Stimulated activated CD8-positive, alpha-beta memory T cell treated with anti-CD3 and anti-CD28 coated beads, Interleukin-4, amount 100 ng/mL, for 4 hours (primary cell): ENCODE measurements around the gene PLXNA2.

Experiments used
- DNase-seq, 2 donors: peaks; one replicate each; pipeline ENCODE4 v3.0.0-alpha.2; 2020; ENCODE audit warnings: low read depth in 2 of 2, low spot score in 1 of 2

The PLXNA2 gene

DNA sequence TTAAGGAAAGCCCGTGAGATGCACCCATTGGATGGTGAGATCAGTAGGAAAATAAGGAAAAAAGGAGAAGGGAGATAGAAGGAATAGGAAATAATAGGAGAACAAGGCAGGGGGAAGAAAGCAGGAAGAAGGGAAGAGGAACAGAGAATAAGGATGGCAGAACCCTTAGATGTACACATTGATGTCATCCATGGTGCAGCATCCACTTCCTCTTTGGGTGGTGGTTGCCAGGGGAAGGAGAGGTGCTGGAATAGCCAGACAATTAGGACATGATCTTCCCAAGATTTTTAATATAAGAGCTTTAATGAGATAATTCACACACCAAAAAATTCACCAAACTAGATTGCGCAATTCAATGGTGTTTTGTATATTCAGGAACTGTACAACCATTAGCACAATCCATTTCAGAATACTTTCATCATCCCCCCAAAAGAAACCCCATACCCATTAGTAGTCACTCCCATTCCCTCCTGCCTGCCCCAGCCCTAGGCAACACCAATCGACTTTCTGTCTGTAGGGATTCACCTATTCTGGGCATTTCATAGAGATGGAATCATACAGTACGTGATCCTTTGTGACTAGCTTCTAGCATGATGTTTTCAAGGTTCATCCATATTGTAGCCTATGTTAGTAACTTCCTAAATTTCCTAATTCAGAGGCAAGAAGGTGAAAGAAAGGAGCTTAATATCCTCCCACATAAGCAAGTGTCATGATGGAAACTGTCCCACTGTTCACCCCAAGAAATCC is 121.4 kb downstream of the PLXNA2 start:
- no peak for DNase-seq

DNA sequence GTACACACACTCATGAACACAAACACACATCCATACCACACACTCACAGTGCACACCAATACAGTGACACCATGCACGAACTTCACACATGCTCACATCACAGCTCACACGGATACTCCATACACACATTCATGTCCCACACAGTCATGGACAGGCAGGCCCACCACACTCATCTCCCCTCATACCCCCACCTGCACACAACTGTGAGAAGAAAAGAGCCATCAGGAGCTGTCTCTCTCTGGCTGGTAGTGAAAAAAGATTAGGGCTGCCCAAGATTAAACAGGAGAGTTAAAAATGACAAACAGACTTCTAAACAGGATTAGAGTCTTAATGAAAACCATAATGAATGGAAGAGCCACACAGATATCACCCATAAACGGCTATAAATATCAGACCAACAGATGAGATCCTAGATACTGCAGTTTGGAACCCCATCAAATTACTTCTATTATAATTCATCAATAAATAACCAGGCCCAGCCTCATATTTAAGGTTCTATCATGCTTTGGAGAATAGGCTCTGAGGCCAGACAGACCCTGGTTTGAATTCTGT is 122.3 kb downstream of the PLXNA2 start:
- no peak for DNase-seq

DNA sequence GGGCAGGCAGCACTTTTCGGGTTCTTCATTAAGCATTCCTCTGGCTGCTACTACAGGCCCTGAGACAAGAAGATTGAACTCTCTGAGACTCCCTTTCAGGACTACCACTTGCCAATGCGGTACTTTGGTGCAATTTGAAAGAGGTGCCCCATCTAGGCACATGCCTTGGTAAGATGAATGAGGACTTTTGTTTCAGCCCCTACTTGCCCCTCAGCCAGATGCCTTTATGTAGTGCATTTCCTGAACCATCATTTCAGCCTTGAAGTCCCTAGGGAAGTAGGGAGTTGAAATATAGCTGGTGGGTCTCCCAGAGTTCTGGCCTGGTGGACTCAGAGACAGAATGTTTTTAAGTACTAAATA is 123.8 kb downstream of the PLXNA2 start:
- no peak for DNase-seq

DNA sequence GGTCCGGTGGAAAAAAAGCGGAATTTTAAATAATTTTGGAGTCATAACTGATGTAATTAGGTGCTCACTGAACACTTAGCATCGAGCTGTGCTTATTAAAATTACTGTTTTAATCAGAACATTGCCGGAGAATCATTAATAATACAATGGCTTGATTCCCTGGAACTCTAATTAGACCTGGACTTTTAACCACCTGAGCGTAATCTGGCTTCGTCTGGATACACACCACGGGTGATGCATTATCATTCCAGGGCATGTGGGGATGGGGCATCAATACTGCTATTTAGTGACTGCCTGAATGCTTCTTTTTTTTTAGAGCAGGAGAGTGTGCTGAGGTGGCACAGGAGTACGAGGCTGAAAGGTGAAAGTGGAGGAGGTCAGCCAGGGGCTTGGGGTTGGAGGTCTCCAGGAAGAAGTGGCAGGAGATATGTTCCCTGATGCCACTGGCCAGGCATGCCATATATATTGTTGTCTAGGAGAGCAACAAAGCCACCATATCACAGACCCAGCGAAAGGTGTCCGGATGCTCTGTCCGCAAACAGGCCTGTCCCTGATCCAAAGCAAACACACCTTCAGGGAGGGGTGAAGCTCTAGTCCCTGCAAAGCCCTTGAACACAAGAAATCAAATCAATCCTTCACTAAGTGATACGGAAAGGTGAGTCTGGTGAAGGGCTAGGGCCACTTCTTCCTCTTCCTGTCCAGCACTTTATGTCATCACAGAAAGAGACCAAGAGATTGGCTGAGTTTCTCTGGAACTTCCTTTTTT is 125.2 kb downstream of the PLXNA2 start:
- DNase-seq = no peak

DNA sequence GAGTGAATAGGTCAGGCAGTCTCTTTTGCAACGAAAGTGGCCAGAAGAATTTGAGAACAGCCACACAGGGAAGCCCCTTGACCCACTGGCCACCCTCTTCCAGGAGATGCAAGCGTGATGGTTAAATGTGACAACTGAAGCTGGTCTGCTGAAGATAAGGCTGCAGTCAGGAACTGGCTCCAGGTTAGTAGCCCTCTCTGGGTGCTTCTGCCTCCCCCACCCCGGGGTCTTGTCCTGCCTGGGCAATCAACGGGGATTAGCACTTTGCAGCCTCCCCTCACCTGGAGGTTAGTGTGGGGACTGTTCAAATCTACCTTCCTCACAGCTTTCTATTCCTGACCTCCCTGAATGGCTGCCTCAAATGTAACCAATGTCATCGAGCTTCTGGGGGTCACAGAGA is 125.9 kb downstream of the PLXNA2 start:
- no peak for DNase-seq

DNA sequence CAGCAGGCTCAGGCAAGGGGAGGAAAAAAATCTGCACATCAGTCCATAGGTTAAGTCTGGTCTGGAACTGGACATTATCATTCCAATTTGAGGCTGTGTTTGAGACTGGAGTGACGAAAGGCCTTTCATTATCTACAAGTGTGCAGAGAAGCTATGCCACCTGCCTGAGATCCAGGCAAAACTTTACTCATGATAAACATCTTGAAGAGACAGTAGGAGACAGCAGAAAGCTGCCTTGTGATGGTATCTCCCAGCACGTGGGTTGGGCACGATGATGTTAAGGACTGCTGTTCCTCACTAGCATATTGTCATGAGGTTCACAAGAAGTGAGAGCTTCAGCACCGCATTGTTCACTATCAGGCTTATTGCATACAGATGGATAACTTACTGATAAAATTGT is 126.4 kb downstream of the PLXNA2 start:
- no peak for DNase-seq

DNA sequence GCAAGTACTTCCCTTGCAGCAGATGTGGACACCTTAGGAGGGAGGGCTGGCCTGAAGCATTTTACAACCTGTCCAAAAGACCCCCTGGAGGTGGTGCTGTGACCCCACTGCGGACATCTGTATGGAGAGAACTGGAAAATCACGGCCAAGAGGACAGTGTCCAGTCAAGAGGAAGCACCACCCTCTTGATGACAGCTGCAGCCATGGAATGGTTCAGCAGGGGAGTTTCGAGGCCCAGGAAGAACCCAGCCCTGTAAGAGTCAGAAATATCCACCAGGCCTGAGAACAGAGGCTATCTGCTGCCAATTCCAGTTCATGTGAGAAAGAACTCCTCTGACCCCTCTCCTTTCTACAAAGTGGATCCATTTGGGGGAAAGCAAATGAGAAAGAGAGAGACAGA is 126.8 kb downstream of the PLXNA2 start:
- no peak for DNase-seq

DNA sequence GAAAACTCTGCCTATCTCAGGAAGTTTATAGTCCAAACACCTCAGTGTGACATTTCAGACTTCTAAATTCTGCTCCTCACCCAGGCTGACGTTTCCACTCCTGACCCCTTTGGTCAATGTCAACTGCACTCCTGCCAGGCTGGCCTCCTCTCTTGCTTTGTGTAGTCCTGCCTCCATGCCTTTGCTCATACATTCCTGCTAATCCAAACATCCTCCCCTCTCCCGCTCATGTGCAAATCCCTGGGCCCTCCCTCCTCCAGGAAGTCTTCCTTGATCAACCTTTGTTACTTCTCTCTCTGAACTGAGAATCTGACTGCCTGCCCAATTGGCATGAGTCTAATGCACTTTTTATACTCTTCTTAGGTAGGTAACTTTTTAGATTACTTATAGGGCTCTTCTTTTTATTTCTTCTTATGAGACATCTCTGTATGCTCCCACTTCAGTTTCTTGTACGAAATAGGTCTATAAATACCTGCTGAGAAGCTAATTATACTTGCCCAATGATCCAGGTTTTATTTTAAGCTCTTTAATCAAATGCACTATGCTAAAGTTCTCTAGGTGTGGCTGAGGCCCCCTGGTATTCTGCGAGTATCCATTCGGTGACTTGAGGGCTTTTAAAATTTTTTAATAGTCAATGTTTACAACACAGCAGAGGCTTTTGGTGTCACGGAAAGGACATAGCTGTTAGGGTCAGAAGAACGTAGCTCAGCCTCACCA is 128.1 kb downstream of the PLXNA2 start:
- no peak for DNase-seq

DNA sequence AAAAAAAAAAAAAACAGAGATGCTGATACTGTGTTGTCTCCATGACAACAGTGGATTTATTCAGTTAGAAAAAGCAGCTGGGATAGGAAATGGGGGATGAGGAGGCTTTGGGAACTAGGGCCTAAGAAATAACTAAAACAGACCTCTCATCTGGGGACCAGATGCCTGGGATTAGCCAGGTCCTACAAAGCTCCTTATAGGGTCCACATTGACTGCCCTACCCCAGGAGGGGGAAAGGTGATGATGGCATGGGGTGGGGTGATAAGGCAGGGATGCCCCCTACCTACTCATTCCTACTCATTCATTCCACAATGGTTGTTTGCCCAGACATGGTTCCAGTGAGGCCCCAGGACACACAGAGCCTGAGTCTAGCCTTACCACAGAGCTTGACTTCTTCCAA is 131.2 kb downstream of the PLXNA2 start:
- DNase-seq = no peak

DNA sequence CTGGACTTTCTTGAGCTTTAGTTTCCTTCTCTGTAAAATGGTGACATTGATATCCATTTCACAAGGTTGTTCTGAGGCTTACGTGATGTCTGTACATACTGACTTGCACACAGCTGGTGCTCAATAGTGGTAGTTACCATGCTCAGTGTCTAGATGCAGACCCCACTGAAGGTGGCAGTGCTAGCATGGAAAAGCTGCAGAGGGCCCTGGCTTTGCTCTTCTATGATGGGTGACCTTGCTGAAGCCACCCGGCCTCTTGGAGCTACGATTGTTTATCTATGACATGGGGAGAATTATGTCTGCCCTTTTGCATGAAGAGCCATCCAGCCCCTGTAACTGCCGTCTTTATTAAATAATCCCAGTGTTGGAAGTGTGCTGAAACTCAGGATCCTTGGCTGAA is 131.8 kb downstream of the PLXNA2 start:
- no peak for DNase-seq

DNA sequence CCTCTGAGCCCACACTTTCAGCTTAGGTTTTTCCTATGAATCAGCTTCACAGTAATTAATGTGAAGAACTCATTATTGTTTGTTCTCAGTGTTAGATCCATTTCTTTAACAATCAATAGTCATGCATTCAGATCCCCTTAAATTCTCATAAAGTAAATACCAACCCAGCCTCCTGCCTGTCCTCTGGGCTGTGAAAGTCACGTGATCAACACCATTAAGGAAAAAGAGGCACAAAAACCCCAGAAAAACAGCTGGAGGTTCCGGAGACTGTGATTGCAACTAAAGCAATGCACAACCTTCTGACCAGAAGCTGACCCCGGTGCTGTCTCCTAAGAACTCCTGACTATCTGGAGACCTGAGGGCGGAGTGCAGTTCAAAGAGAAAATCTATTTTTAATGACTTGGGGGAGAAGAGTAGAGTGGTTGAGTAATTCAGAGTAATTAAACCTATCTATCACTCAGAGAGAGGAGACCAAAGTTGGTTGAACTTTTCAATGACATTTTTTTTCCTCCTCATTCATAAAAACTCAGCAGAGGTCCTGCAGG is 132.5 kb downstream of the PLXNA2 start:
- no peak for DNase-seq

DNA sequence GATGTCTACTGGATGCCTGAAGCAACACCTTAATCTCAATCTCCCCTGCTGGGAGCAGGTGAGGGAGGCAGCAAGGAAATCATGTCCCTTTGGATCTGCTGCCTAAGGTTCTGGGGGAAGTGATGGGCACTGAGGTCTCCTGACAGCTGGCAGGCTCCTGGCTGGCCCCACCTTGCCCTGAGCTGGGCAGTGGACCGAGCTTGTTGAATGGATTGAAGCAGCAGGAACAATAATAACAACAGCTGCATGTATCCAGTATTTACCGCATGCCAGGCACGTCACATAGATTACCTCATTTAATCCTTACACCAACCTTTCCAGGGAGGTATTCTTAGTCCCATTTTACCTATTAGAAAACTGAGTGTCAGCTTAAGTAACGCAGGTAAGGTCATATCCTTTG is 133.9 kb downstream of the PLXNA2 start:
- no peak for DNase-seq

DNA sequence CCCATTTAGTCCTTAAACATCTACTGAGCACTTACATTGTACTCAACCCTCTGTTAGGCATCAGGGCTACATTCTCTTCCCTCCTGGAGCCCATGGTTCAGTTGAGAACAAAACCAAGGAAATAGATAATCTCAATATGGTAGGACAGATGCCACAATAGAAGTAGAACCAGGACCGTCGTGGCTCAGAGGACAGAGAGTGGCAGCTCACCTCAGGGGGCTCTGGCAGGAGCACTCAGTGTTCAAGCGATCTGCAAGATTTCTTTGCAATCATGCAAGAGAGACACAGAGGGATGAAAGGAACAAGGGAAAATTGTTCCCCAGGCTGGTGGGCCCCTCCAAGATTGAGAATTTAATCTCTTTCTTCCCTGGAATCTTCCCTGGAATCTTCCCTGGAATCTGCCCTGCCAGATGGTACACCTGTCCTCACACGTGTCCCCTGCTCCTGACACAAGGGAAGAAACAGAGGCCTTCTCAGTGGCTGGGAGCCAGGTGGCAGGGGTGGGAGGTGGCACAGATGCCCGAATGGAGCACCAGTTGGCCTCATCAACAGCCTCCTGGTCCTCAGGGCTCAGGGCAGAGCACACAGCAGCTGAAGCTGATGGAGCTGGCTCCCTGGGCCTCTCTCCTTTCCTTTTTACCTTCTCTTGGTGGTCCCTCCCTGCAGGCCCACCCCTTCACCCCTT is 135.4 kb downstream of the PLXNA2 start:
- no peak for DNase-seq

DNA sequence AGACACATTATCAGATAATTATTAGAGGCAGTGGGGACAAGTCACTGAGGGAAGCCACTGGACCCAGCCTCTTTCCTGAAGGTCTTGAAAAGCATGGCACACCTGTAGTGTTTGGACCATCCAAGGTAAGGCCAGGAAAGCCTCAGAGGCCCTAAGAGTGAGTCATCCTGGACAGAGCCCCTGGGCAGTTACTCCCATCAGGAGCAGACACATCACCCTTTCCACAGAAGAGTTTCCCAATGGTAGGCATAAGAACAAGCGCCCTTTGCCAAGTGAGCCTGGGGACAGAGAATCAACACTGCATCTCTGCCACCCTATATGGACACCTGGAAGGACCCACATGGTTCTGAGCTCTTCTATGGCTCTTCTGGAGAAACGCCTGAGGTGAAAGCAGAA is 136.0 kb downstream of the PLXNA2 start:
- no peak for DNase-seq

DNA sequence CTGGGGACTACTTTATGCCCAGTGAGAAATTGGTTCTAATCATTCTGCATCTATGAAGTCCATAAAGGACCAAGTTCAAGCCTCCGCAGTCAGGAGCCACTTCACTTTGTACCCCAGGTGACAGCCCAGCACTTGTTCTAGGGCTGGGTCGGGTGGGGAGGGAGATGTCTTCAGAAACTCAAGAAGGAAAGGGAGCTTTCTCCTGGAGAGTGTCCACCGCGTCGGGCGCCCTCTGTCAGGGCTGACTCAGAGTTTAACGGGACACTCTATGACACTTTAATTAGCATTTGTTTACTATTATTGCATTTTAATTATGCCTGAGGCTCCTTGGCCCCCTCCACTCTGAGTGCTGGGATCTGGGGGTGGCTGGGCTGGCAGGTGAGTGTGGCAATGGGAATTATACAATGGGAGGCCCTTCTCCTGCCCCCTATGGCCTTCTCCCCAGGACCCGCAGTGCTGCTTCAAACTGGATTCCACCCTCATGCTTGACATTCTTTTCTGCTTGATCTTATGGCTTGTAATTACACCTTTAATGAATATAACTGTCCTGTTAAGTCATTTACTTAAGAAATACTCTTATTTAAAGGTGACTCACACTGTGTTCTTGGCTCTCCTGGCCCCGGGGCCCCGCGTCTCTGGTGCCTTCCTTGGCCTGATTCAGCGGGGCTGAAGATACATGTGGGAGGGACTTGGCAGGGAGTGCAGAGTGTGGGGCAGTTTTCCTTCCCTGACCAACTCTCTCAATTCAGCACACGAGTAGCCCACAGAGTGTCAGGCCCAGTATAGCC is 136.6 kb downstream of the PLXNA2 start:
- DNase-seq = no peak

DNA sequence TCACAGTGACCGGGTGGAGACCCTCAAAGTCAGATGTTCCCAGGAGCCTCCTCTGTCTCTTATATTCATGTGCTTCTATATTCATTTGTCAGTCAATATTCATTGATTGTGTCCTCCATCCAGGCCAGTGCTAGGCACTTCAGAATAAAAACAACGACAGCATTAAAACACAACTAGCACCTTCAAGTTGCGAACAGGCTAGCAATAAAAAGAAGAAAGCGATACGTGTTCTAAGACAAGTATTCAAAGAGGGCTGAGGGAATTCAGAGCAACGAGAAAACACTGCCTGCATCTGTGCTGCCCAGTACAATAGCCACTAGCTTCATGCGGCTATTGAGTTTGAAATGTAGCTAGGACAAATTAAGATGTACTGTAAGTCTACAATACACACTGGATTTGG is 138.0 kb downstream of the PLXNA2 start:
- no peak for DNase-seq

DNA sequence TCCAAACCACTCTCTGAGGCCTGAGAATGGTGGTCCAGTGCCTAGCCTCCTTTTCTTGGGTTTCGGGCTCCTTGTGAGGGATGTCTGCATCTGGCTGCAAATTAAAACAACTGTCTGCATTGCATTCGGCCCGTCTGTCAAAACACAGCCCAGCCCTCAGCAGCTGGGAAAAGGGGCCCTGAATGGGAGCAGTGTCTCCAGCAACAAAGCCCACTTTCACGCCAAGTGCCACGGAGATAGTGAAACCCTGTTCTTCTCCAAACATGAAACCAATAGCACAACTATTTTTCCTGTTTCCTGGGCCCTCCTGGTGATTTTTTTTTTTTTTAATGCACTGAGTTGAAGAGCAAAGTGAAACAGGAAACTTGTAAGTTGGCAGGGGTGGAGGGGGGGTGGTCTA is 138.4 kb downstream of the PLXNA2 start:
- no peak for DNase-seq

DNA sequence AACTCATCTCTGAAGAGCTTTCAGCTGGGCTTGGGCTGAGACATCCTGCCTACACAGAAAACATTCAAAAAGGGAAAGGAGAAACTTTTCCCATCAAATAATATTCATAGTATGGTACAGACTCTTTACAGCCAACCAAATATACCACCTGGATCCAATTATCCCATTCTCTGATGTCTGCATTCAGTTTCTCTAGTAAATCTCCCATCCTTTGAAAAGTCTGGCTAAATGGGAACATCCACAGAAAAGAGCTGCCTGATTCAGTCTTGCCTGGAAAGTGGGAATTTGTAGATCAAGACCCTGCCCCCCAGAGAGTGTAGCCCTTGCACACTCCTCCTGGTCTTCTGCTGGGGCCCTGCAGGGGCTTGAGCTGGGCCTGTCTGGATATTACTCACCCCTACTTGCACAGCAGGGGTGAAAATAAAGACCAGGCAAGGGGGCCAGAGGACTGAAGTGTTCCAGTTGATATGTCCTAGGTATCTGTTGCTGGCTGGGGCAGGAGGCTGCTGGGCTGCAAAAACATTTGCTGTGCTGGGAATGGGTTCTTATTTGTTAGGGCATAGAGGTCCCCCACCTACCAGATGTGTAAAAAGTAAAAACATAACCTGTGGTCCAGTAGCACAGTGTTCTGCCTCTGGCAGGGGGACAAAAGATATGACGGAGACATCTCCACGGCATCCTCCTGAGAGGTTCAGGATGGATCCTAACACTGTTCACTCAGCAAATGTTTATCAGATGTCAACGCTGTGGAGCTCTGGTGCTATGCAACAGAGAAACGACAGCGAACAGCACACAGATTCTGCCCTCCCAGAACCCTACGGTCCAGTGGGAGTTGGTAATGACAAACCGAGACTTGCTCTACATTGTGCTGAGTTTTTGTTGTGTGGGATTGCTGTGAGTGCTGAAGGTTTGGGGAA is 140.3 kb downstream of the PLXNA2 start:
- DNase-seq = no peak
